HG03064 (cell line): Measurements from ENCODE around the gene LRRC74A.
"Not testable (repeated sequence)": the region's sequence is repeated elsewhere in the genome, so short reads cannot be mapped to it uniquely, and the experiment has no call there.

Experiments used
- ATAC-seq: cut with Tn5 transposase; IDR thresholded peaks from one replicate; pipeline ENCODE4 v1.9.1; 2021; ENCODE audit warnings: low read depth; ENCODE audit not compliant: unreplicated experiment

Gene LRRC74A

DNA sequence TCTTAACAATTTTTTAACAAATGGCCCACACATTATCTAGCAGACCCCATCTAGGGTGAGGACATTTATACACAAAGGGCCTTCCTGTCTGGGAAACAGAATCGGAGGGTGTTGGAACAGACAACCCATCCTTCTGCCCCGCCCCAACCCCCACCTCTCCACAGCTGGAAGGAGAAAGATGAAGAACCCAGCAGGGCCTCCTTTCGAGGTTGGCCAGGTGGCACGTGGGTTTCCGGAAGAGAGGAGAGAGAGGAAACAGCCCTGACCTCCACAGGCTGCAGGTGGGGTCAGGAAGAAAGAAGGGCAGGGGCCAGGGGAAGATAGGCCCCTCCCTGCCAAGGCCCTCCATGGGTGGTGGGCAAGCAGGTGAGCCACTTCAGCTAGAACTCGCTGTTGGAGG is 57.2 kb downstream of the LRRC74A start:
- no peak for ATAC-seq

DNA sequence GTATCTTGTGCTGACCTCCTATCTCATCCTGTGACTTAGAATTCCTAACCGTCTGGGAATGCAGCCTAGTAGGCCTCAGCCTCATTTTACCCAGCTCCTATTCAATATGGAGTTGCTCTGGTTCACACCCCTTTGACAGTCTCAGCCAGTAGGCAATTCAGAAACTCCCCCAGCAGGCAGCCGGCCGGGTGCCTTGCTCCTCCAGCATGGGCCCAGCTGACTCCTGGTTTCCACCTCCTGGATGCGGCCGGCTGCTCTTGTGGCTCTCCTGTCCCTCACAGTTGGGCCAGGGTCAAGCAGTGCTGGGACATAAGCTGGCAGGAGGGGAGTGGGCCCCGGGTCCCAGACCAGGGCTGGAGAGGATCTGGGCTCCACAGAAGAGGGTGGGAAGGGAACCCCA is 58.2 kb downstream of the LRRC74A start:
- ATAC-seq: no peak

DNA sequence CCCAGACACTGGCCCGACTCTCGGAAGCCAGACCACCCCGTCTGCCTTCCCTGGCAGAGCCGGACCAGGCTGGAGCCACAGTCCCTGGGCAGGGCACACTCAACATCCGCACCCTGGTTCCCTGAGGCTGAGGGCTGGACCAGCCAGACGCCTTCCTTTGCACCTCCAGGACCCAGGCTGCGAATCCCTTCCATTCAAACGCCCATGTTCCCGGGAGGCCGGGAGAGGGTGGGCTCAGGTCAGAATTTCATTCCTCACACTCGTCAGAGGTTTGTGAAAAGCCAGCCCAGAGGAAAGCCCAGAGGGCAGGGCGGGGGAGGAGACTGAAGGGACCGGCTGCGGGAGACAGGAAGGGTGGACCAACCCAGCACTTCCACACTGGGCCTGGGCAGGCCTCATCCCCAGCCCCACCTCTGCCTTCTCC is 58.7 kb downstream of the LRRC74A start:
- ATAC-seq: no peak

DNA sequence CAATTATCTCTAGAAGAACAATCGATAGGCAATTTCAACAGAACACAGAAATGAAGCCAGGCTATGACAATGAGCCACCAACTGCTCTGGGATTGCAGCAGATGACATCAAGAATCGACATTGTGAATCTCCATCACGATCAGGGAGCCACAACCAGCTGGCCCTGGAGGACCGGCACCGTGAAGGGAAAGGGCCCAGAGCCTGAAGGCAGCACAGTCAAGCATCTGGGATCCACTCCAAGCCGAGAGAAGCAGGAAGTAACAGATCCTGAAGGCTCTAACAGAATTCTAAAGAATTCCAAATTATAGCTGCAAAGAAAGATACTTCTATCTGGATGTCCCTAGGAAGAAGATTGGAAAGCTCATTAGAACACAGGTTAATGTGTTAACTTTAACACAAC is 61.0 kb downstream of the LRRC74A start:
- no peak for ATAC-seq

DNA sequence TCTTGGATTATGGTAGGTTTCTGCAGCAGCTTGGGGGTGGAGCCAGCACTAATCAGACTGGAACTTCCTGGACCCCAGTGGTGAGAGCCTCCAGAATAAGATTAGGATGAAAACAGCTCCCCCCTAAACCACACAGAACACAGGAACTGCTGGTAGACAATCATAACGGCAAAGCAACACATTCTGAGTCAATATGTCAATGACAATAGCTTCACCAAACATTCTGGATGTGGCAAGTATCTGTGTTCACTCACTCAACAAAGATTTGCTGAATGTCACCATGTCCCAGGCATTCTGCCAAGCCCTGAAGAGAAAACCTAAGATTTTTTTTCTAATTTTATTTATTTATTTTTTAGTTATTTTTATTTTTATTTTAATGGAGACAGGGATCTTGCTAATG is 65.2 kb downstream of the LRRC74A start:
- no peak for ATAC-seq

DNA sequence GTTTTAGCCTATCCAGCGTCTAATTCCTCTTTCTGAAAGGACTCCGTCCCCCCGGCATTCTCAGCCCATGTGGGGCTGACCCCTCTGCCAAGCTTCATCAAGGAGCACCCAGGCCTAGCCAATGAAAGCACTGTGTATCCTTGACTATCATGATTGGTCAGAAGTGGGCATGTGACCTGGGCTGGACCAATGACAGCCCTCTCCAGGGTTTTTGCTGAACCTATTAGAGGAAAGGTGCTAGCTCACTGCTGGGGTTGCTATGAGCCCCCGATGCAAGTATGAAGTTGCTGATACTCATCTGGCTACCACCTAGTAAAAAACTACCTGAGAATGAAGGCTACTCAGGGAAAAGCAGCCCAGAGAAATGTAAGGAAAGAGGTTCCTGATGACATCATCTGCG is 68.1 kb downstream of the LRRC74A start:
- ATAC-seq: no peak

DNA sequence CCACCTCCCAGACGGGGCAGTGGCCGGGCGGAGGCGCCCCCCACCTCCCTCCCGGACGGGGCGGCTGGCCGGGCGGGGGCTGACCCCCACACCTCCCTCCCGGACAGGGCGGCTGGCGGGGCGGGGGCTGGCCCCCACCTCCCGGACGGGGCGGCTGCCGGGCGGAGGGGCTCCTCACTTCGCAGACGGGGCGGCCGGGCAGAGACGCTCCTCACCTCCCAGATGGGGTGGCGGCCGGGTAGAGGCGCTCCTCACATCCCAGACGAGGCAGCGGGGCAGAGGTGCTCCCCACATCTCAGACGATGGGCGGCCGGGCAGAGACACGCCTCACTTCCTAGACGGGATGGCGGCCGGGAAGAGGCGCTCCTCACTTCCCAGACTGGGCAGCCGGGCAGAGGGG is 71.8 kb downstream of the LRRC74A start:
- not testable (repeated sequence) for ATAC-seq

DNA sequence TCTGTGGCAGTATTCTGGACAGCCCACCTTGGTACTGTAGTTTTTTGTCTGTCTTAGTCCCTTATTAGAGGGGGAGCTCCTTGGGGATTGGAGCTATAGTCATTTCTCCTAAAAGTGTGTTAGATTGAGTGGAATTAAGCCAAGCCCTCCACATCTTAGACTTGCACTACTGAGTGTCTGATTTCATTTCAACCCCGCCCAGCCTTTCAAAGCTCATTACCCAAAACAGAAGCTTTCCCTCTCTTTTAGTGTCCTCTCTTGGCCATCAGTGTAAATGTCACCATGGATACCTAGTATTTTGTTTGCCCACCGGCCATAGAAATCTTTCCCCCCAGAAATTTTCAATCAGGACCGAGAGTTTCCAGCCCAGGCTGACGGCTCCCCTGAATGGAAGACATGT is 74.5 kb downstream of the LRRC74A start:
- ATAC-seq: no peak

DNA sequence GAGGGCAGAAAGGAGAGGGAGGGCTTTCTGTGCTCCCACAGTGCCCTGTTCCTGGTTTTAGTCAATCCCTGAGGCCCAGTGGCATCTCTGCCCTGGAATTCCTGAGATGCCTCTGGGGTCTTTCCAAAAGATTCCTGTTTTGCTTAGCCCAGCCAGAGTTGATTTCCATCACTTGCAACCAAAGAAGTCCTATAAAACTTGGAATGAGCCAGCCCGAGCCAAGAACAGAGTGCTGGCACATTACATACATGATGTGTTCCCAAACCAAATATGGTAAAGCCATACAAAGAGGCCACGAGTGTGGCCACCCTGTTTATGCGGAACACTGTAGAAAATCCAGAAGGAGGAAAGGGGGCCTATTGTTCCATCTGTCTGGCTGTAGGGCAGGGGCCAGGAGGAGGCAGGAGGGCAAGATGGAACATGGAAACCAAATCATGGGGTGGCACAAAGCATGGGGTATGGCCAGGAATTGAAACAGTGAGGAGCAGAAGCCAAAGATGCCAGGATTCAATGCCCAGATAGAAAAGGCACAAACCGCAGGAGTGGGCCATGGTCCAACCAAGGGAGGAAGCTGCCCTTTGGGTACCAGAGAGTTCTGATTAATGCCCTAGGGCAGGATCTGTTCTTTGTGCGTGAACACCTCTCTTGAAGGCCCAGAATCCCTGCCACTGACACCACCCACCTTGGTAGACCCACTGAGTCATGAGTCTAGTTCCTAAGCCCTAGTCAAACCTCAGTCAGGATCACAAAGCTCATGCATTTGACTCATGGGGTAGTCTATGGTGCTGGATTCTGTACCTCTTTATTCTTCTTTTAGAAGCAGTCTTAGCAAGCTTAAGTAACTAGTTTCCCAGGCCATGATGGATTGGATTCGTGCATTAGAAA is 75.2 kb downstream of the LRRC74A start:
- no peak for ATAC-seq

DNA sequence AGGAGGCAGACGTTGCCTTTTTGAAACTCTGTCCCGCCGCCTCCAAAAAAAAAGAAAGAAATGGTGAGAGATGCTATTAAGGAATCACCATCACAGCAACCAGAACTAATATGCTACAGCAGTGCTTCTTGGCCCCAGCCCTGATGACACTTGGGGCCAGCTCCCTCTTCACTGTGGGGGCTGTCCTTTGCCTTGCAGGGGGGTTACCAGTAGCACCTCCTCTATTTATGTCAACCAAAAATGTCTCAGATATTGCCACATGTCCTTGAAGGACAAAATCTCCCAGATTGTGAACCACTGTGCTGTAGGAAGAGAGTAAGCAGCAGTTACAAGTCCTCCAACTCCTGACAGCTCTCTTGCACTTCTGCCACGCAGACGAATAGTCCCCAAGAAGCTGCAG is 76.4 kb downstream of the LRRC74A start:
- no peak for ATAC-seq

DNA sequence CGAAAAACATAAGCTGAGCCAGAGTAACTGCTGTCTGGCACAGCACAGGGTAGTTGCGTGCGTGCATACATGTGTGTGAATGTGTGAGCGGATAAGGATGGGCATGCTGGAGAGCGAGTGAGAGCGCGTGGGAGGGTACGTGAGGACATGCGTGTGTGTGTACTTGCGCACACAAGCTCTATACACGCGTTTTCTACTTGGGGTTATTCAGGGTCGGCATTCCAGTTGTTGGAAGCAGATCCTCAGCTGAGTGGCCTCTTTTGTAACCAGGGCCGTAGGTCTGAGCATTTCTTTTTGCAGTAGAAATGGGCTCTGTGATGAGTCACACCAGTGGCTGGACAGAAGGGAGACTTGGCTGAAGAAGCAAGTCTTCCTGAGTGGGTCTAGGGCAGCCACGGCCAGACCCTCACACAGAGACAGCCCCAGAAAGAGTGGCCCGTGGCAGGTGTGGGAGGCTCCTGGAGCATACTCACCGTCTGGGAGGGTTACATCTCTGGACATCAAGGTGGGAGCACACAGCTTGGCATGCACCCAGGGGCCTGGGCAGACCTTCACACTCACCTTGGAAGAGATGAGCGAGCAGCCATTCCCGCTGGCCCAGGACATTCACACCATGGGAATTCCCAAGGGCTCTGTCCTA is 78.0 kb downstream of the LRRC74A start:
- ATAC-seq: no peak

DNA sequence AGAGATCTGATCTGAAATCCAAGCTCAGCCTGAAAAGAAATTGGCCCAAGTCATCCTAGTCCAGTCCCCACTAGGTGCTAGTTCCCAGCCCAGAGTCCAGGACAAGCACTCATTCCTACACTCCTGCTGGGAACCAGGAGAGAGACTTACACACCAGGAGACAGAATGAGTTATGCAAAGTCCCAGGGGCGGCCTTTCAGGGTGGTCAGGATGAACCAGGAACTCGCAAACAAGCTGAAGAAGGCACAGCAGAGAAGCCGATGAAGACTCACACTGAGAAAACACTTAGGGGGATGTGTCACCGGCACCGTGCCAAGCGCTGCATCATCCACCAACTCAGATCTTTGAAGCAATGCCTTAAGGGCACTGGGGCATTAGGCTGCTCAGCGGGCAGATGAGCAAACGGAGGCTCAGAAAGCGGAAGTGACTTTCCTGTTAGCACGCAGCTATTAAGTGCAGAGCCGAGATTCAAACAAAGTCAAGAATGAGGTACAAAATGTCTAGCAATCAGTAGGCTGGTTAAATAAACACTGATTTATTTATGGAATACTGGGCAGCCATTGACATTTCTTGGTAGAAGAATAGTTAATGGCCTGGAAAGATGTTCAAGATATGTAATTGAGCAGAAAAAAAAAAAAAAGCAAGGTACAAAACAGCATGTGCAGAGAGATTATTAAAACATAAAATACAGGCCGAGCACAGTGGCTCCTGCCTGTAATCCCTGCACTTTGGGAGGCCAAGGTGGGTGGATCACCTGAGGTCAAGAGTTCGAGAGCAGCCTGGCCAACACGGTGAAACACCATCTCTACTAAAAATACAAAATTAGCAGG is 78.7 kb downstream of the LRRC74A start:
- peak; percentile 75 for ATAC-seq

DNA sequence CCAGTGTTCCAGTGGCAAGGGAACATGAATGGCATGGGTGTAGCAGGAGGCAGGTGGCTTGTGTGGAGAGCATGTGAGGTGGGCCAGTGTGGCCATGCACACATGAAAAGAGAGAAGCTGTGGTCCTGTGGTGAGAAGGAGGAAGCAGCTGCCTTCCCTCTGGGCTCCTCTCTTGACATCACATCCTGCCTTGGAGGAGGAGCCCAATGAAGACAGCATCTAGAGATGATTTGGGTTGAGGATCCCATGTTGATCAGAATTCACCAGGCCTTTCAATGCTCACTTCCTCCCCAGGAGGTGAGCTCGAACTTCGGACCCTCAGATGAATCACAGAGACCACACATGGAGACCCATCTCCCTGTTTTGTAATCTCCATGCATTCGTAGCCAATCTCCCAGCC is 82.6 kb downstream of the LRRC74A start:
- no peak for ATAC-seq

DNA sequence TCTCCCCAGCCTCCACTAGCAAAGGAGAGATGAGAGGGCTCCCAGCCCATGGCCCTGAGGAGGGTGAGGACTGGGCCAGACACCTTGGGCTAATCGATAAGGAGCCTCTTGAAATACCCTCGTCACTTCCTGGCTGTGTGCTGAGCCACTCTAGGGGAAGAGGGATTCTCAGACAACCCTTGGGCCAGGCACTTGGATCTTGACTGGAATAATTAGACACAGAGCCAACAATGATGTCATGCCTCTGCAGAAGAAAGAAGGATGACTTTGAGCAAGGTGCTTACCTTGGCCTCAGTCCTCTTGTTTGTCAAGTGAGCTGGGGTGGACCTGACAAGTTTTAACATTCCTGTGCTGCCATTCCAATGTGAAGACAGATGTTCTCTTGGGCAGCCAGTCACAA is 83.1 kb downstream of the LRRC74A start:
- ATAC-seq: no peak

DNA sequence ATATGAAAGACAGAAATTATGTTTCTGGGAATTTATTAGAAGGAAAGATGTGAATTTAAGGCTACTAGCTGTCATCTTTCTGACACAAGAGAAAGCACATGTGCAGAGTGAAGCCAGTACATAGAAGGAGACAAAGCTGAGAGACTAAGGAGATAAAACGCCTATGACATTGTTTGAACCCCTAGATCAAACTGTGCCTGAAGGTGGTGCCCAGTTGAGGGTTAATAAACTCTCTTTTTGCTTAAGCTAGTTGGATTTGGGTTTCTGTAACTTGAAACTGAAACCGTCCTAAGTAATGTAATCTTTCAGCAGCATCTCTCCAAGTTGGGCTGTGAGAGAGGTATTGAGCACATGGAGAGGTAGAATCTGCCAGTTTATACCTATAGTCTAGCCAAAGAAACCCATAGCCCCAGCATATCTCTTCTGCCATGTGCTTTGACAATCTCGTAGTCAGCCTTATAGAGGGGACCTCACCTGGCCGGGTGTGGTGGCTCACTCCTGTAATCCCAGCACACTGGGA is 84.2 kb downstream of the LRRC74A start:
- ATAC-seq: no peak

DNA sequence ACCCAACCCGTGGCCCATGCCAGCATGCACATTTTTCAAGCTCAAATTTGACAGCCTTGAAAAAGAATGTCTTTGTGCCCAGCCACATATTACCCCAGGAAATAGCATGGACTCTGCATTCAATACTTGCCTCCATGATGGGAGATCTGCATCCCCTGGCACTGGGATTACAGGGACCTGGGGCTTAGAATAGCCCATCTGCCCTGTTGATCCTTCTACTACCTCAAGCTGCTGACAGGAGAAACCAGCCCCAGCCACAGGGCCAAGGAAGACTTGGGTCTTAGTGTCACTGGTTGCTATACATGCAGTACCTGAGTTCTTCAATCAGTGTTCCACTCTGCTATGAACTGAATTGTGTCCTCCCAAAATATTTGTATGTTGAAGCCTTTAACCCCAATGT is 85.3 kb downstream of the LRRC74A start:
- ATAC-seq: no peak

DNA sequence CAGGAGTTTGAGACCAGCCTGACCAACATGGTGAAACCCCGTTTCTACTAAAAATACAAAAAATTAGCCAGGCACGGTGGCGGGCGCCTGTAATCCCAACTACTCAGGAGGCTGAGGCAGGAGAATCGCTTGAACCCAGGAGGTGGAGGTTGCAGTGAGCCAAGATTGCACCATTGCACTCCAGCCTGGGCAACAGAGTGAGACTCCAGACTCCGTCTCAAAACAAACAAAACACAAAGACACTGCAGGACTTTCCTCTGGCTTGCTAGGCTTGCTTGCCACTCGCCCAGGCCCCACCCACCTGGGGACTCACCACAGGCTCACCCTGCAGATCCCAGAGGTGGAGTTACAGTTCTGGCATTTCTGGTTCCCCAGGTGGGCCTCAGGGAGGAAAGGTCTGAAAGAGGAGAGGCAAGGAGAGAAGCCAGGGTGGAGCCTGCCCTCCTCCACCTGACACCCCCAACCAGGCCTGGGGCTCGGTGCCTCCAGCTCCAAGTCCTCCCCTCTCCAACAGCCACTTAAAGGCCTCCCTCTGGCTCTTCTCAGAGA is 88.4 kb downstream of the LRRC74A start:
- not testable (repeated sequence) for ATAC-seq

DNA sequence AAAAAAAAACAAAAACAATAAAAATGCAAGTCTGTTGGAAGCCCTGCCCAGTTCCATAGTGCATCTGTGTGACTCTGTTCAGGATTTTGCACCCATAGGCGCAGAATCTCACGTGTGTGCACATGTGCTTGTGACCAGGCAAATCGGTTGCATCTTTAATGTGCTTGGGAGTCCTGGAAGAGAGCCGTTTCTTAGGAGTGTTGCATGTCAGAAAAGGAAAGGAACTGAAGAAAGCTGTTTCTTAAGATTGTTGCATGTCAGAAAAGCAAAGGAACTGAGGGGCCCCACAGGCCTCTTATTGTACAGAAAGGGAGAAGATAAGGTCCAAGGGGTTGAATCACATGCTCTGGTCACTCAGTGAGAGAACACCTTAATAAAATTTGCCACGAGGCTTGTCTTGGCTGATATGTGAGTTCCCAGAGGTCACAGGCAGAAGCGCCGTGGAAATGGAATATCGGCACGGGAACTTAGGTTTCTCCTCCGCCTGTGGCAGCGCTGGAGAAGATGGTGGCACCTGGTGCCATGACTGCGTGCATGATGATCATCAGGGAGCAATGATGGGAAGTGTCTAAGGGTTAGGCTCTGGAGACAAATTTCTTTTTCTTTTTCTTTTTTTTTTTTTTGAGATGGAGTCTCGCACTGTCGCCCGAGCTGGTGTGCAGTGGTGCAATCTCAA is 90.0 kb downstream of the LRRC74A start:
- no peak for ATAC-seq

DNA sequence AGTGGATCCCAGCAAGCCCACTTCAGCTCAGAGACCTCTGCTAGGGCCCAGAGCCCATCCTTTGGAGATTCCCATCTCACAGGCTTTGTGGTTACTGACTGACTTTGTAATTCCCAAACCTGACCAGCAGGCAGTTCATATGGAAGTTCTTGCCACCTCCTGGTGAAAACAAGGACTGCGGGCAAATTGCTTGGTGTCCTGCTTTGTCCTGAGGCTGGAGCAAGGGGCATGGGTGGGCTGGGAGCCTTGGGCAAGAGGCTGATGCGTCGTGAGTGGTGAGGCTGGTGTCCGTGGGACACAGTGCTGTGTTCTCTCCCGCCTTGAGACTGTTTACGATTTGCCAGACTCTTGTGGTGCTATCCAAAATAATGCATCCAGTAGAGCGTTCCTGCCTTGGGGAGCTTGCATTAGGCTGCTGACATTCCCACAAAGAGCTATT is 91.0 kb downstream of the LRRC74A start:
- no peak for ATAC-seq

DNA sequence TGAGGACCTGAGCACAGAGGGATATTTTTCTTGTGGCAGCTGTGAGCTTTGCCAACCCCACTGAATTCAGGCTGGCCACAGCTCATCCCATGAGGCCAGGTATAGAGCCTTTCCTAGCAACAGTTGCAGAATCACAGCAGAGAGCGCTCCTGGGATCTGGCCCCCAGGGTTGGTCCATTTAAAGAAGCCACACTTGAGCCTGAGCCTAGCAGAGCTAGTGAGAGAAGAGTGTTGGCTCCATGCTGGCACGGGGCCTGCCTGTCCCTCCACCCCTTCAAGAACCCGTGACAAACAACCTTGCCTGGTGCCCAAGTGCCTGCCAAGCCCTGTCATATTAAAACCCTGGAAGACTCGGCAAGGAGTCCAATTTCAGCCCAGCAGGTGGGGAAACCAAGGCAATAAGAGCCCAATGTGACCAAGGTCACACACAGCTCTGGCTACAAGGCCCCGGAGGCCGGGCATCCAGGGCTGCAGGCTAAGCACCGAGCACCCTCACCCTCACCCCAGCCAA is 91.6 kb downstream of the LRRC74A start:
- ATAC-seq: no peak
